Measurements from ENCODE around the gene EPS8L3. TPM values are rescaled to one million over a fixed set of nuclear protein-coding genes. Genes with fewer than 3 reads are reported as not detected.
"Not testable (repeated sequence)": the region's sequence is repeated elsewhere in the genome, so short reads cannot be mapped to it uniquely, and the experiment has no call there.

EPS8L3 gene
- total RNA-seq, 1 experiment from 2014 or later: 0.15 TPM

- DNase-seq (ENCODE audit: extremely low read depth, low read depth): no peak
Observed at GRCh38 chr1:109750241-109750882, 13.4 kb downstream of the EPS8L3 start.

- no peak for DNase-seq (ENCODE audit: extremely low read depth, low read depth)
Observed at GRCh38 chr1:109749221-109749620, 14.5 kb downstream of the EPS8L3 start.

GRCh38 chr1:109748311-109748710, 15.4 kb downstream of the EPS8L3 start:
- DNase-seq (ENCODE audit: extremely low read depth, low read depth): not testable (repeated sequence)

- no peak for DNase-seq (ENCODE audit: extremely low read depth, low read depth)
Observed at GRCh38 chr1:109740615-109741373, 22.9 kb downstream of the EPS8L3 start, which contains the start of gene GSTM3. Gene GSTM3 (minus strand): TSS chr1:109741038. CDS start chr1:109740287, 751 bp downstream.

- DNase-seq (ENCODE audit: extremely low read depth, low read depth): peak; percentile 72
Observed at GRCh38 chr1:109739738-109740614, 23.7 kb downstream of the EPS8L3 start.

GRCh38 chr1:109733236-109733870, 30.4 kb downstream of the EPS8L3 start:
- DNase-seq (ENCODE audit: extremely low read depth, low read depth): no peak

GRCh38 chr1:109732390-109732881, 31.3 kb downstream of the EPS8L3 start:
- DNase-seq (ENCODE audit: extremely low read depth, low read depth): no peak

- DNase-seq (ENCODE audit: extremely low read depth, low read depth): no peak
Observed at GRCh38 chr1:109730666-109731065, 33.1 kb downstream of the EPS8L3 start.

GRCh38 chr1:109728870-109729269, 34.9 kb downstream of the EPS8L3 start:
- DNase-seq (ENCODE audit: extremely low read depth, low read depth): no peak

GRCh38 chr1:109726728-109727373, 36.9 kb downstream of the EPS8L3 start:
- no peak for DNase-seq (ENCODE audit: extremely low read depth, low read depth)

- DNase-seq (ENCODE audit: extremely low read depth, low read depth): no peak
Observed at GRCh38 chr1:109726007-109726406, 37.7 kb downstream of the EPS8L3 start.

- DNase-seq (ENCODE audit: extremely low read depth, low read depth): no peak
Observed at GRCh38 chr1:109725510-109725909, 38.2 kb downstream of the EPS8L3 start.

- no peak for DNase-seq (ENCODE audit: extremely low read depth, low read depth)
Observed at GRCh38 chr1:109724933-109725332, 38.8 kb downstream of the EPS8L3 start.

GRCh38 chr1:109722908-109723691, 40.6 kb downstream of the EPS8L3 start:
- no peak for DNase-seq (ENCODE audit: extremely low read depth, low read depth)

GRCh38 chr1:109721971-109722370, 41.8 kb downstream of the EPS8L3 start:
- DNase-seq (ENCODE audit: extremely low read depth, low read depth): no peak

GRCh38 chr1:109721042-109721441, 42.7 kb downstream of the EPS8L3 start:
- DNase-seq (ENCODE audit: extremely low read depth, low read depth): no peak

GRCh38 chr1:109719337-109719837, 44.3 kb downstream of the EPS8L3 start:
- DNase-seq (ENCODE audit: extremely low read depth, low read depth): peak; percentile 69

- peak; percentile 44 for DNase-seq (ENCODE audit: extremely low read depth, low read depth)
Observed at GRCh38 chr1:109718495-109718894, 45.2 kb downstream of the EPS8L3 start.

GRCh38 chr1:109717729-109718128, 46.0 kb downstream of the EPS8L3 start:
- no peak for DNase-seq (ENCODE audit: extremely low read depth, low read depth)

All from NCI-H460 (cell line).